ENCODE results near the gene SNAPC4. TPM values are rescaled to one million over a fixed set of nuclear protein-coding genes. Genes with fewer than 3 reads are reported as not detected.

Gene SNAPC4
- total and polyA plus RNA-seq, 10 donors = 4.6 to 14.5 (median 10.1) TPM

- WGBS, 5 donors = 88 to 93% (median 91%) methylated on average over 11 to 28 of the region's 28 CpGs
- no peak for DNase-seq
- TF ChIP-seq CTCF (IDR thresholded peaks at IDR 0.05 in 8 of 11, conservative IDR thresholded peaks at IDR 0.05 in 3 of 11) = no peak
- TF ChIP-seq POLR2A (IDR thresholded peaks at IDR 0.05) = no peak
- TF ChIP-seq POLR2AphosphoS5 (IDR thresholded peaks at IDR 0.05) = peak in 1 of 3 donors; percentile 0
Observed at GRCh38 chr9:136378170-136379002, 21.6 kb downstream of the SNAPC4 start.

GRCh38 chr9:136377341-136378169 is 22.4 kb downstream of the SNAPC4 start:
- peaks cover 0 to 13% (median 0%) of the 10 kb centered on the region in 7 donors for H3K27me3 ChIP-seq (replicated peaks in 1 of 7)
- DNase-seq = no peak
- peaks cover 0 to 45% (median 25%) of the 10 kb centered on the region in 6 donors for H3K4me1 ChIP-seq
- TF ChIP-seq POLR2AphosphoS5 (IDR thresholded peaks at IDR 0.05) (peak in 2 of 3 donors; percentile 25 to 56), POLR2A (IDR thresholded peaks at IDR 0.05) (no peak)
- H3K36me3 ChIP-seq = peaks cover 0 to 56% (median 44%) of the 10 kb centered on the region in 6 donors
- WGBS, 5 donors = 61 to 90% (median 76%) methylated on average over 9 to 32 of the region's 32 CpGs
- H3K4me3 ChIP-seq = no peak overlapping the region
- intact Hi-C loops (cut with DNase I; ENCODE audit: low total_unique reads) = no loop called here
- no peak overlapping the region for H3K27ac ChIP-seq
- no peaks in the 10 kb centered on the region for H3K9me3 ChIP-seq

More at GRCh38 chr9:136378170-136379002, 21.6 kb downstream of the SNAPC4 start:
- no peaks in the 10 kb centered on the region for H3K9me3 ChIP-seq
- no peak overlapping the region for H3K4me3 ChIP-seq
- intact Hi-C loops (cut with DNase I; ENCODE audit: low total_unique reads) = no loop called here
- peaks cover 0 to 37% (median 17%) of the 10 kb centered on the region in 6 donors for H3K4me1 ChIP-seq
- peaks cover 0 to 64% (median 53%) of the 10 kb centered on the region in 6 donors for H3K36me3 ChIP-seq
- H3K27ac ChIP-seq = no peak overlapping the region
- peaks cover 0 to 5% (median 0%) of the 10 kb centered on the region in 7 donors for H3K27me3 ChIP-seq (replicated peaks in 1 of 7)

GRCh38 chr9:136376457-136376856 is 23.5 kb downstream of the SNAPC4 start:
- H3K4me3 ChIP-seq = no peak overlapping the region
- H3K27me3 ChIP-seq (replicated peaks in 1 of 7) = peaks cover 0 to 18% (median 0%) of the 10 kb centered on the region in 7 donors
- TF ChIP-seq POLR2AphosphoS5 (IDR thresholded peaks at IDR 0.05) (no peak), POLR2A (IDR thresholded peaks at IDR 0.05) (no peak)
- H3K9me3 ChIP-seq = no peaks in the 10 kb centered on the region
- H3K4me1 ChIP-seq = peaks cover 0 to 56% (median 32%) of the 10 kb centered on the region in 6 donors
- 65 to 88% (median 77%) methylated on average over 6 to 8 of the region's 8 CpGs for WGBS, 5 donors
- H3K36me3 ChIP-seq = peaks cover 0 to 45% (median 34%) of the 10 kb centered on the region in 6 donors
- DNase-seq = no peak
- intact Hi-C loops (cut with DNase I; ENCODE audit: low total_unique reads) = no loop called here
- no peak overlapping the region for H3K27ac ChIP-seq

GRCh38 chr9:136375096-136375495 is 24.9 kb downstream of the SNAPC4 start:
- no peaks in the 10 kb centered on the region for H3K9me3 ChIP-seq
- TF ChIP-seq POLR2A (IDR thresholded peaks at IDR 0.05) (no peak), POLR2AphosphoS5 (IDR thresholded peaks at IDR 0.05) (peak in 1 of 3 donors; percentile 26), CTCF (IDR thresholded peaks at IDR 0.05 in 8 of 11, conservative IDR thresholded peaks at IDR 0.05 in 3 of 11) (no peak)

More at GRCh38 chr9:136375096-136375495, 24.9 kb downstream of the SNAPC4 start:
- peaks cover 0 to 18% (median 0%) of the 10 kb centered on the region in 7 donors for H3K27me3 ChIP-seq (replicated peaks in 1 of 7)
- 72 to 89% (median 82%) methylated on average over 11 to 12 of the region's 12 CpGs for WGBS, 5 donors
- DNase-seq = no peak
- H3K36me3 ChIP-seq = peaks cover 0 to 45% (median 25%) of the 10 kb centered on the region in 6 donors
- H3K27ac ChIP-seq = no peak overlapping the region
- peaks cover 0 to 58% (median 32%) of the 10 kb centered on the region in 6 donors for H3K4me1 ChIP-seq
- no peak overlapping the region for H3K4me3 ChIP-seq
- intact Hi-C loops (cut with DNase I; ENCODE audit: low total_unique reads) = no loop called here
